WTC11 (cell line): ENCODE data around the gene TMEM80. TPM values are rescaled to one million over a fixed set of nuclear protein-coding genes. Genes with fewer than 3 reads are reported as not detected.

Experiments used
- ATAC-seq: fragments of 200-7000 bp; cut with Tn5 transposase; 2 replicates; pipeline ENCODE4 v1.10.0; 2021; ENCODE audit warnings: mild to moderate bottlenecking, moderate library complexity
- CTCF ChIA-PET: fragments of 300-600 bp; sonication (Branson Sonifier 250); formaldehyde crosslinking; loops from one replicate; lab custom pipeline; 2021; ENCODE audit warnings: antibody characterized with exemption; lab: Charles Lee
- POLR2A ChIA-PET: fragments of 350-600 bp; sonication (Branson Sonifier 250); formaldehyde crosslinking; loops from one replicate; lab custom pipeline; 2021; ENCODE audit warnings: antibody characterized with exemption; lab: Charles Lee
- DNase-seq: peaks from one replicate; pipeline ENCODE4 v3.0.0; 2021; ENCODE audit warnings: low spot score
- H3K27ac Mint-ChIP-seq: 2 replicates; pipeline ENCODE4 v1.8.0; 2021; ENCODE audit warnings: mixed read lengths
- H3K27me3 Mint-ChIP-seq: 2 replicates; pipeline ENCODE4 v1.8.0; 2021; ENCODE audit warnings: low read depth, mild to moderate bottlenecking, moderate library complexity, mixed read lengths
- H3K36me3 Mint-ChIP-seq: 2 replicates; pipeline ENCODE4 v1.8.0; 2021; ENCODE audit warnings: mixed read lengths
- H3K4me1 Mint-ChIP-seq: 2 replicates; pipeline ENCODE4 v1.8.0; 2022; ENCODE audit warnings: mixed read lengths
- H3K4me3 Mint-ChIP-seq: 2 replicates; pipeline ENCODE4 v1.8.0; 2021; ENCODE audit warnings: mild to moderate bottlenecking, moderate library complexity, mixed read lengths
- H3K9me3 Mint-ChIP-seq: 2 replicates; pipeline ENCODE4 v1.8.0; 2021; ENCODE audit warnings: mixed read lengths
- ELF4 ChIP-seq: sonication (generic); formaldehyde crosslinking; IDR thresholded peaks from 2 replicates; pipeline ENCODE4 v1.8.1; 2022; ENCODE audit warnings: low read depth, mild to moderate bottlenecking, moderate library complexity, missing genetic modification reagents
- IRF2 ChIP-seq: sonication (generic); formaldehyde crosslinking; IDR thresholded peaks from 2 replicates; pipeline ENCODE4 v1.8.0; 2022; ENCODE audit warnings: low read depth, missing genetic modification reagents, borderline replicate concordance
- JAZF1 ChIP-seq: fragments of 250-450 bp; sonication (Bioruptor Pico); IDR thresholded peaks from 2 replicates; pipeline ENCODE4 v1.9.0; 2021; ENCODE audit warnings: moderate library complexity, mild to moderate bottlenecking, inconsistent platforms
- MXD4 ChIP-seq: fragments of 250-450 bp; sonication (Bioruptor Pico); IDR thresholded peaks from 2 replicates; pipeline ENCODE4 v1.8.0; 2021; ENCODE audit warnings: mild to moderate bottlenecking, moderate library complexity, borderline replicate concordance
- NFATC4 ChIP-seq: fragments of 250-450 bp; sonication (Bioruptor Pico); IDR thresholded peaks from 2 replicates; pipeline ENCODE4 v1.9.0; 2021; ENCODE audit warnings: mild to moderate bottlenecking
- NFYB ChIP-seq: sonication (generic); formaldehyde crosslinking; conservative IDR thresholded peaks from 2 replicates; pipeline ENCODE4 v1.8.0; 2022; ENCODE audit warnings: low read depth, missing genetic modification reagents
- NR2C2 ChIP-seq: sonication (generic); formaldehyde crosslinking; IDR thresholded peaks from 2 replicates; pipeline ENCODE4 v1.8.0; 2022; ENCODE audit warnings: mild to moderate bottlenecking, missing genetic modification reagents
- TEAD4 ChIP-seq: sonication (generic); formaldehyde crosslinking; IDR thresholded peaks from 2 replicates; pipeline ENCODE4 v1.8.0; 2022; ENCODE audit warnings: mild to moderate bottlenecking, missing genetic modification reagents
- TP53 ChIP-seq: sonication (generic); formaldehyde crosslinking; IDR thresholded peaks from 2 replicates; pipeline ENCODE4 v1.8.1; 2023; ENCODE audit warnings: mild to moderate bottlenecking, missing genetic modification reagents
- ZNF219 ChIP-seq: sonication (generic); formaldehyde crosslinking; IDR thresholded peaks from 2 replicates; pipeline ENCODE4 v1.8.0; 2023; ENCODE audit warnings: missing genetic modification reagents, mild to moderate bottlenecking, borderline replicate concordance
- ZNF396 ChIP-seq: fragments of 250-450 bp; sonication (Bioruptor Pico); IDR thresholded peaks from 2 replicates; pipeline ENCODE4 v1.8.0; 2021; ENCODE audit warnings: mild to moderate bottlenecking, moderate library complexity, borderline replicate concordance
- total RNA-seq: library from RNA; stranded (reverse); gene quantifications from 3 replicates; pipeline ENCODE4 v1.2.3, GENCODE V29; 2021
- TF ChIP-seq, protein P1 (sequence below): sonication (generic); formaldehyde crosslinking; IDR thresholded peaks from 2 replicates; pipeline ENCODE4 v1.8.1; 2023; ENCODE audit warnings: mild to moderate bottlenecking, missing genetic modification reagents
- TF ChIP-seq, protein P2 (sequence below): sonication (generic); formaldehyde crosslinking; IDR thresholded peaks from 2 replicates; pipeline ENCODE4 v1.8.1; 2022; ENCODE audit warnings: mild to moderate bottlenecking, moderate library complexity, missing genetic modification reagents
- TF ChIP-seq, protein P3 (sequence below): sonication (generic); formaldehyde crosslinking; conservative IDR thresholded peaks from 2 replicates; pipeline ENCODE4 v1.8.1; 2023; ENCODE audit warnings: mild to moderate bottlenecking, low read depth, missing genetic modification reagents, moderate library complexity
- TF ChIP-seq, protein P4 (sequence below): fragments of 250-450 bp; sonication (Bioruptor Pico); IDR thresholded peaks from 2 replicates; pipeline ENCODE4 v1.9.0; 2021; ENCODE audit warnings: moderate library complexity, mild to moderate bottlenecking, inconsistent platforms, borderline replicate concordance
- TF ChIP-seq, protein P5 (sequence below): sonication (generic); formaldehyde crosslinking; IDR thresholded peaks from 2 replicates; pipeline ENCODE4 v1.8.1; 2022; ENCODE audit warnings: low read depth, missing genetic modification reagents, borderline replicate concordance
- TF ChIP-seq, protein P6 (sequence below): fragments of 200-600 bp; IDR thresholded peaks from 2 replicates; pipeline ENCODE4 v1.8.0; 2022; ENCODE audit warnings: antibody characterized with exemption
- TF ChIP-seq, protein P7 (sequence below): sonication (generic); formaldehyde crosslinking; IDR thresholded peaks from 2 replicates; pipeline ENCODE4 v1.8.0; 2023; ENCODE audit warnings: mild to moderate bottlenecking, missing genetic modification reagents

TMEM80 gene
- total RNA-seq, 1 experiment from 2014 or later, result 23.4 TPM

DNA sequence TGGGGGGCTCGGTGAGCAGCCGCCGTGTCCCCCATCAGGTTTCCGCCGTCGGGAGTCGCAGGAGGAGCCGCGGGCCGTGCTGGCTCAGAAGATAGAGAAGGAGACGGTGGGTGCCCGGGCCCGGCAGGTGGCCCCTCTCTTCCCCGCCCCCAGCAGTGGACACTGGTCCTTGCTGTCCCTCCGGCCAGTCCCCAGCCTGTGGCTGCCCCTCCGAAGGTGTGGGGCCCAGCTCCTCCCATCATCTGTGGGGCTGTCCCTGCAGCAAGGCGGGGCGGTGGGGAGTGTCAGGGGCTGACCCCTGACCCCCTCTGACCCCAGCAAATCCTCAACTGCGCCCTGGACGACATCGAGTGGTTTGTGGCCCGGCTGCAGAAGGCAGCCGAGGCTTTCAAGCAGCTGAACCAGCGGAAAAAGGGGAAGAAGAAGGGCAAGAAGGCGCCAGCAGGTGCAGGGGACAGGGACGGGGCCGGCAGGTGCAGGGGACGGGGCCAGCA, 25.7 kb downstream of the TMEM80 start:
- POLR2A ChIA-PET, result interaction anchor here (0.5 to 1.7 kb wide), 4 partner anchors 9 to 140 kb away, joined by 3 to 9 read pairs (median 6); no protein-coding TSS in a partner anchor
- TF ChIP-seq NFYB (CRISPR knock-in tag) (no peak), MXD4 (CRISPR knock-in tag) (no peak), JAZF1 (no peak), TEAD4 (CRISPR knock-in tag) (no peak), ELF4 (CRISPR knock-in tag) (no peak), NFATC4 (CRISPR knock-in tag) (no peak), ZNF219 (CRISPR knock-in tag) (no peak), IRF2 (CRISPR knock-in tag) (no peak), NR2C2 (CRISPR knock-in tag) (no peak), TP53 (CRISPR knock-in tag) (no peak), ZNF396 (CRISPR knock-in tag) (no peak)
- TF ChIP-seq, protein P1, sequence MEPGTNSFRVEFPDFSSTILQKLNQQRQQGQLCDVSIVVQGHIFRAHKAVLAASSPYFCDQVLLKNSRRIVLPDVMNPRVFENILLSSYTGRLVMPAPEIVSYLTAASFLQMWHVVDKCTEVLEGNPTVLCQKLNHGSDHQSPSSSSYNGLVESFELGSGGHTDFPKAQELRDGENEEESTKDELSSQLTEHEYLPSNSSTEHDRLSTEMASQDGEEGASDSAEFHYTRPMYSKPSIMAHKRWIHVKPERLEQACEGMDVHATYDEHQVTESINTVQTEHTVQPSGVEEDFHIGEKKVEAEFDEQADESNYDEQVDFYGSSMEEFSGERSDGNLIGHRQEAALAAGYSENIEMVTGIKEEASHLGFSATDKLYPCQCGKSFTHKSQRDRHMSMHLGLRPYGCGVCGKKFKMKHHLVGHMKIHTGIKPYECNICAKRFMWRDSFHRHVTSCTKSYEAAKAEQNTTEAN, result no peak
- TF ChIP-seq, protein P2, sequence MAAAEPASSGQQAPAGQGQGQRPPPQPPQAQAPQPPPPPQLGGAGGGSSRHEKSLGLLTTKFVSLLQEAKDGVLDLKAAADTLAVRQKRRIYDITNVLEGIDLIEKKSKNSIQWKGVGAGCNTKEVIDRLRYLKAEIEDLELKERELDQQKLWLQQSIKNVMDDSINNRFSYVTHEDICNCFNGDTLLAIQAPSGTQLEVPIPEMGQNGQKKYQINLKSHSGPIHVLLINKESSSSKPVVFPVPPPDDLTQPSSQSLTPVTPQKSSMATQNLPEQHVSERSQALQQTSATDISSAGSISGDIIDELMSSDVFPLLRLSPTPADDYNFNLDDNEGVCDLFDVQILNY (CRISPR knock-in tag), result no peak
- TF ChIP-seq, protein P3, sequence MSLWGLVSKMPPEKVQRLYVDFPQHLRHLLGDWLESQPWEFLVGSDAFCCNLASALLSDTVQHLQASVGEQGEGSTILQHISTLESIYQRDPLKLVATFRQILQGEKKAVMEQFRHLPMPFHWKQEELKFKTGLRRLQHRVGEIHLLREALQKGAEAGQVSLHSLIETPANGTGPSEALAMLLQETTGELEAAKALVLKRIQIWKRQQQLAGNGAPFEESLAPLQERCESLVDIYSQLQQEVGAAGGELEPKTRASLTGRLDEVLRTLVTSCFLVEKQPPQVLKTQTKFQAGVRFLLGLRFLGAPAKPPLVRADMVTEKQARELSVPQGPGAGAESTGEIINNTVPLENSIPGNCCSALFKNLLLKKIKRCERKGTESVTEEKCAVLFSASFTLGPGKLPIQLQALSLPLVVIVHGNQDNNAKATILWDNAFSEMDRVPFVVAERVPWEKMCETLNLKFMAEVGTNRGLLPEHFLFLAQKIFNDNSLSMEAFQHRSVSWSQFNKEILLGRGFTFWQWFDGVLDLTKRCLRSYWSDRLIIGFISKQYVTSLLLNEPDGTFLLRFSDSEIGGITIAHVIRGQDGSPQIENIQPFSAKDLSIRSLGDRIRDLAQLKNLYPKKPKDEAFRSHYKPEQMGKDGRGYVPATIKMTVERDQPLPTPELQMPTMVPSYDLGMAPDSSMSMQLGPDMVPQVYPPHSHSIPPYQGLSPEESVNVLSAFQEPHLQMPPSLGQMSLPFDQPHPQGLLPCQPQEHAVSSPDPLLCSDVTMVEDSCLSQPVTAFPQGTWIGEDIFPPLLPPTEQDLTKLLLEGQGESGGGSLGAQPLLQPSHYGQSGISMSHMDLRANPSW (CRISPR knock-in tag), result no peak
- TF ChIP-seq, protein P4, sequence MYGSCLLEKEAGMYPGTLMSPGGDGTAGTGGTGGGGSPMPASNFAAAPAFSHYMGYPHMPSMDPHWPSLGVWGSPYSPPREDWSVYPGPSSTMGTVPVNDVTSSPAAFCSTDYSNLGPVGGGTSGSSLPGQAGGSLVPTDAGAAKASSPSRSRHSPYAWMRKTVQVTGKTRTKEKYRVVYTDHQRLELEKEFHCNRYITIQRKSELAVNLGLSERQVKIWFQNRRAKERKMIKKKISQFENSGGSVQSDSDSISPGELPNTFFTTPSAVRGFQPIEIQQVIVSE (CRISPR knock-in tag), result no peak
- TF ChIP-seq, protein P5, sequence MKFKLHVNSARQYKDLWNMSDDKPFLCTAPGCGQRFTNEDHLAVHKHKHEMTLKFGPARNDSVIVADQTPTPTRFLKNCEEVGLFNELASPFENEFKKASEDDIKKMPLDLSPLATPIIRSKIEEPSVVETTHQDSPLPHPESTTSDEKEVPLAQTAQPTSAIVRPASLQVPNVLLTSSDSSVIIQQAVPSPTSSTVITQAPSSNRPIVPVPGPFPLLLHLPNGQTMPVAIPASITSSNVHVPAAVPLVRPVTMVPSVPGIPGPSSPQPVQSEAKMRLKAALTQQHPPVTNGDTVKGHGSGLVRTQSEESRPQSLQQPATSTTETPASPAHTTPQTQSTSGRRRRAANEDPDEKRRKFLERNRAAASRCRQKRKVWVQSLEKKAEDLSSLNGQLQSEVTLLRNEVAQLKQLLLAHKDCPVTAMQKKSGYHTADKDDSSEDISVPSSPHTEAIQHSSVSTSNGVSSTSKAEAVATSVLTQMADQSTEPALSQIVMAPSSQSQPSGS (CRISPR knock-in tag), result no peak
- TF ChIP-seq, protein P6, sequence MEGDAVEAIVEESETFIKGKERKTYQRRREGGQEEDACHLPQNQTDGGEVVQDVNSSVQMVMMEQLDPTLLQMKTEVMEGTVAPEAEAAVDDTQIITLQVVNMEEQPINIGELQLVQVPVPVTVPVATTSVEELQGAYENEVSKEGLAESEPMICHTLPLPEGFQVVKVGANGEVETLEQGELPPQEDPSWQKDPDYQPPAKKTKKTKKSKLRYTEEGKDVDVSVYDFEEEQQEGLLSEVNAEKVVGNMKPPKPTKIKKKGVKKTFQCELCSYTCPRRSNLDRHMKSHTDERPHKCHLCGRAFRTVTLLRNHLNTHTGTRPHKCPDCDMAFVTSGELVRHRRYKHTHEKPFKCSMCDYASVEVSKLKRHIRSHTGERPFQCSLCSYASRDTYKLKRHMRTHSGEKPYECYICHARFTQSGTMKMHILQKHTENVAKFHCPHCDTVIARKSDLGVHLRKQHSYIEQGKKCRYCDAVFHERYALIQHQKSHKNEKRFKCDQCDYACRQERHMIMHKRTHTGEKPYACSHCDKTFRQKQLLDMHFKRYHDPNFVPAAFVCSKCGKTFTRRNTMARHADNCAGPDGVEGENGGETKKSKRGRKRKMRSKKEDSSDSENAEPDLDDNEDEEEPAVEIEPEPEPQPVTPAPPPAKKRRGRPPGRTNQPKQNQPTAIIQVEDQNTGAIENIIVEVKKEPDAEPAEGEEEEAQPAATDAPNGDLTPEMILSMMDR, result no peak
- TF ChIP-seq, protein P7, sequence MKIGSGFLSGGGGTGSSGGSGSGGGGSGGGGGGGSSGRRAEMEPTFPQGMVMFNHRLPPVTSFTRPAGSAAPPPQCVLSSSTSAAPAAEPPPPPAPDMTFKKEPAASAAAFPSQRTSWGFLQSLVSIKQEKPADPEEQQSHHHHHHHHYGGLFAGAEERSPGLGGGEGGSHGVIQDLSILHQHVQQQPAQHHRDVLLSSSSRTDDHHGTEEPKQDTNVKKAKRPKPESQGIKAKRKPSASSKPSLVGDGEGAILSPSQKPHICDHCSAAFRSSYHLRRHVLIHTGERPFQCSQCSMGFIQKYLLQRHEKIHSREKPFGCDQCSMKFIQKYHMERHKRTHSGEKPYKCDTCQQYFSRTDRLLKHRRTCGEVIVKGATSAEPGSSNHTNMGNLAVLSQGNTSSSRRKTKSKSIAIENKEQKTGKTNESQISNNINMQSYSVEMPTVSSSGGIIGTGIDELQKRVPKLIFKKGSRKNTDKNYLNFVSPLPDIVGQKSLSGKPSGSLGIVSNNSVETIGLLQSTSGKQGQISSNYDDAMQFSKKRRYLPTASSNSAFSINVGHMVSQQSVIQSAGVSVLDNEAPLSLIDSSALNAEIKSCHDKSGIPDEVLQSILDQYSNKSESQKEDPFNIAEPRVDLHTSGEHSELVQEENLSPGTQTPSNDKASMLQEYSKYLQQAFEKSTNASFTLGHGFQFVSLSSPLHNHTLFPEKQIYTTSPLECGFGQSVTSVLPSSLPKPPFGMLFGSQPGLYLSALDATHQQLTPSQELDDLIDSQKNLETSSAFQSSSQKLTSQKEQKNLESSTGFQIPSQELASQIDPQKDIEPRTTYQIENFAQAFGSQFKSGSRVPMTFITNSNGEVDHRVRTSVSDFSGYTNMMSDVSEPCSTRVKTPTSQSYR (CRISPR knock-in tag), result no peak
- no peak overlapping the region for H3K27ac Mint-ChIP-seq
- CTCF ChIA-PET, result interaction anchor here (0.6 to 3.2 kb wide), 17 partner anchors 11 to 167 kb away, joined by 3 to 20 read pairs (median 6); partner anchors contain the start of genes DEAF1, EPS8L2, GATD1 and TMEM80
- ATAC-seq (no peak), DNase-seq (no peak)
- H3K4me1 Mint-ChIP-seq, result peaks cover 13% of the 10 kb centered on the region
- H3K36me3 Mint-ChIP-seq, result no peaks in the 10 kb centered on the region
- H3K27me3 Mint-ChIP-seq, result peaks cover 16% of the 10 kb centered on the region
- no peaks in the 10 kb centered on the region for H3K9me3 Mint-ChIP-seq
- no peak overlapping the region for H3K4me3 Mint-ChIP-seq
